ENCODE measurements around the gene PTPRJ.

Gene PTPRJ

GRCh38 chr11:47991266-47991830 lies 11.0 kb downstream of the PTPRJ start:
- TF ChIP-seq, protein P1, sequence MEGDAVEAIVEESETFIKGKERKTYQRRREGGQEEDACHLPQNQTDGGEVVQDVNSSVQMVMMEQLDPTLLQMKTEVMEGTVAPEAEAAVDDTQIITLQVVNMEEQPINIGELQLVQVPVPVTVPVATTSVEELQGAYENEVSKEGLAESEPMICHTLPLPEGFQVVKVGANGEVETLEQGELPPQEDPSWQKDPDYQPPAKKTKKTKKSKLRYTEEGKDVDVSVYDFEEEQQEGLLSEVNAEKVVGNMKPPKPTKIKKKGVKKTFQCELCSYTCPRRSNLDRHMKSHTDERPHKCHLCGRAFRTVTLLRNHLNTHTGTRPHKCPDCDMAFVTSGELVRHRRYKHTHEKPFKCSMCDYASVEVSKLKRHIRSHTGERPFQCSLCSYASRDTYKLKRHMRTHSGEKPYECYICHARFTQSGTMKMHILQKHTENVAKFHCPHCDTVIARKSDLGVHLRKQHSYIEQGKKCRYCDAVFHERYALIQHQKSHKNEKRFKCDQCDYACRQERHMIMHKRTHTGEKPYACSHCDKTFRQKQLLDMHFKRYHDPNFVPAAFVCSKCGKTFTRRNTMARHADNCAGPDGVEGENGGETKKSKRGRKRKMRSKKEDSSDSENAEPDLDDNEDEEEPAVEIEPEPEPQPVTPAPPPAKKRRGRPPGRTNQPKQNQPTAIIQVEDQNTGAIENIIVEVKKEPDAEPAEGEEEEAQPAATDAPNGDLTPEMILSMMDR (IDR thresholded peaks at IDR 0.05; ENCODE audit: poor library complexity, severe bottlenecking), result no peak
- no peaks in the 10 kb centered on the region for H3K9me3 ChIP-seq (ENCODE audit: severe bottlenecking)
- DNase-seq (ENCODE audit: low spot score) (no peak), ATAC-seq (ENCODE audit: low read depth) (peak; percentile 41; the same call in 2 of the 3 replicates)
- H3K36me3 ChIP-seq (ENCODE audit: low read depth), result no peaks in the 10 kb centered on the region
- no peaks in the 10 kb centered on the region for H3K27me3 ChIP-seq (ENCODE audit: insufficient read depth, poor library complexity, severe bottlenecking)
- H3K27ac ChIP-seq (ENCODE audit: poor library complexity, severe bottlenecking), result no peak overlapping the region
- peaks cover 14% of the 10 kb centered on the region for H3K4me1 ChIP-seq (ENCODE audit: insufficient read depth, poor library complexity, severe bottlenecking)
- no peak overlapping the region for H3K4me3 ChIP-seq (ENCODE audit: severe bottlenecking)

GRCh38 chr11:47991894-47992293 lies 11.5 kb downstream of the PTPRJ start:
- H3K36me3 ChIP-seq (ENCODE audit: low read depth), result no peaks in the 10 kb centered on the region
- DNase-seq (ENCODE audit: low spot score) (no peak), ATAC-seq (ENCODE audit: low read depth) (no peak)
- H3K9me3 ChIP-seq (ENCODE audit: severe bottlenecking), result no peaks in the 10 kb centered on the region
- H3K4me1 ChIP-seq (ENCODE audit: insufficient read depth, poor library complexity, severe bottlenecking), result peaks cover 9% of the 10 kb centered on the region
- no peak overlapping the region for H3K4me3 ChIP-seq (ENCODE audit: severe bottlenecking)
- TF ChIP-seq, protein P1 (IDR thresholded peaks at IDR 0.05; ENCODE audit: poor library complexity, severe bottlenecking), result no peak
- no peak overlapping the region for H3K27ac ChIP-seq (ENCODE audit: poor library complexity, severe bottlenecking)
- H3K27me3 ChIP-seq (ENCODE audit: insufficient read depth, poor library complexity, severe bottlenecking), result no peaks in the 10 kb centered on the region

- TF ChIP-seq, protein P1 (IDR thresholded peaks at IDR 0.05; ENCODE audit: poor library complexity, severe bottlenecking), result no peak
- Histone ChIP-seq H3K9me3 (ENCODE audit: severe bottlenecking) (no peaks in the 10 kb centered on the region), H3K27ac (ENCODE audit: poor library complexity, severe bottlenecking) (no peak overlapping the region), H3K4me3 (ENCODE audit: severe bottlenecking) (no peak overlapping the region), H3K36me3 (ENCODE audit: low read depth) (no peaks in the 10 kb centered on the region), H3K27me3 (ENCODE audit: insufficient read depth, poor library complexity, severe bottlenecking) (no peaks in the 10 kb centered on the region), H3K4me1 (ENCODE audit: insufficient read depth, poor library complexity, severe bottlenecking) (peaks cover 7% of the 10 kb centered on the region)
- DNase-seq (ENCODE audit: low spot score), result no peak
- peak; percentile 71 for ATAC-seq (ENCODE audit: low read depth)
Observed at GRCh38 chr11:47992959-47993820, 12.8 kb downstream of the PTPRJ start.

DNA sequence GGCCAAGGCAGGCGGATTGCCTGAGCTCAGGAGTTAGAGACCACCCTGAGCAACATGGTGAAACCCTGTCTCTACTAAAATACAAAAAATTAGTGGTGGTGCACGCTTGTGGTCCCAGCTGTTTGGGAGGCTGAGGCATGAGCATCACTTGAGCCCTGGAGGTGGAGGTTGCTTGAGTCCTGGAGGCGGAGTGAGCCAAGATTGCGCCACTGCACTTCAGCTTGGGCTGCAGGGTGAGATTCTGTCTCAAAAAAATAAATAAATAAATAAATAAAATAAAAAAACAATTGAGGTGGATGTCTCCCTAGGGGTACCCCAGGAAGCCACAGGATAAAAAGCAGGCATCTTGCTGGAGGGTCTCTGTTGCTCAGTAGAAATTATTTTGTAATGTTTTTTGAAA lies 14.1 kb downstream of the PTPRJ start:
- ATAC-seq (ENCODE audit: low read depth) (no peak), DNase-seq (ENCODE audit: low spot score) (no peak)
- Histone ChIP-seq H3K36me3 (ENCODE audit: low read depth) (no peaks in the 10 kb centered on the region), H3K9me3 (ENCODE audit: severe bottlenecking) (no peaks in the 10 kb centered on the region), H3K4me1 (ENCODE audit: insufficient read depth, poor library complexity, severe bottlenecking) (peaks cover 7% of the 10 kb centered on the region), H3K27ac (ENCODE audit: poor library complexity, severe bottlenecking) (no peak overlapping the region), H3K4me3 (ENCODE audit: severe bottlenecking) (no peak overlapping the region), H3K27me3 (ENCODE audit: insufficient read depth, poor library complexity, severe bottlenecking) (no peaks in the 10 kb centered on the region)
- TF ChIP-seq, protein P1 (IDR thresholded peaks at IDR 0.05; ENCODE audit: poor library complexity, severe bottlenecking), result no peak

DNA sequence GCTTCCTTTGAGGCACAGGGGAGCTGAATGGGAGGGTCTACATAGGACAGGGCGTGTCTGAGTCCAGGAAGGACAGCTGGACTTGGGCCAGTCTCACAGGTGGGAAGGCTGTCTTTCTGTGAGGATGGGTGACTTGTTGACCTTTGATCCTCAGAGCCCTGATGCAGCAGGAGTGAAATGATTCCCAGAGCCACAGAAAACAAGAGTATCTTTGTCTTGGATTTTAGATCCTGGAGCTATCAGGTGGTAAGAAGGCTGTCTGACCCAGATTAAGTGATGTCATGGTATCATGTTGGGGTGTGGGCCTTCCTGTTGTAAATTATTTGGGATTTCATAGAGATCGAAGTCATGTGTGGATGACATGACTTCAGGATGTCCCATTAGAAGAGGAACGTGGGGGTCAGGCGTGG lies 15.0 kb downstream of the PTPRJ start:
- Histone ChIP-seq H3K27ac (ENCODE audit: poor library complexity, severe bottlenecking) (no peak overlapping the region), H3K4me3 (ENCODE audit: severe bottlenecking) (no peak overlapping the region), H3K36me3 (ENCODE audit: low read depth) (no peaks in the 10 kb centered on the region), H3K27me3 (ENCODE audit: insufficient read depth, poor library complexity, severe bottlenecking) (no peaks in the 10 kb centered on the region), H3K9me3 (ENCODE audit: severe bottlenecking) (no peaks in the 10 kb centered on the region), H3K4me1 (ENCODE audit: insufficient read depth, poor library complexity, severe bottlenecking) (peaks cover 7% of the 10 kb centered on the region)
- ATAC-seq (ENCODE audit: low read depth), result no peak
- DNase-seq (ENCODE audit: low spot score), result no peak
- TF ChIP-seq, protein P1 (IDR thresholded peaks at IDR 0.05; ENCODE audit: poor library complexity, severe bottlenecking), result no peak
